Activated gamma-delta T cell treated with Interleukin-2 at 50 U/mL for 16 hours (primary cell): ENCODE measurements around the gene POLR3B.
"Not testable (repeated sequence)": the region's sequence is repeated elsewhere in the genome, so short reads cannot be mapped to it uniquely, and the experiment has no call there.

ENCODE experiments used
- DNase-seq: peaks from one replicate; pipeline ENCODE4 v3.0.0-alpha.2; 2020

POLR3B gene

GRCh38 chr12:106343214-106343528 lies 14.4 kb upstream of the POLR3B start:
- DNase-seq, result no peak

DNA sequence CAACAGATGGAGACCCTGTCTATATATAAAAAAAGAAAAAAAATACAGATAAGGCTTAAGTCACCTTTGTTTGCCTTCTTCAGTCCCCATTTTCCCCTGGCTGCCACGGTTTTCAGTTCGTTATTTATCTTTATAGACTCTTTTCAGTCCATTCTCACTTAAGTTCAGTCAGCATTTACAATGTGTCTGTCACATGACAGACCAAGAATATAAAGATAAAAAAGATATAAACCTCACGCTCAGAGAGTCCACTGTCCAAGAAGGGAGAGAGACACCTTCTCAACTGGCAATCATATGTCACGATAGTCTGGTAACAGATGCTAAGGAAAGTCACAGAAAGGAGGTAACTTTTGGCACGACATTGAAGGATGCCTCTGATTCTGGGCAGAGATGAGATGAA lies 13.4 kb upstream of the POLR3B start:
- no peak for DNase-seq

- DNase-seq, result no peak
Measured at GRCh38 chr12:106345746-106346145, 11.8 kb upstream of the POLR3B start.

DNA sequence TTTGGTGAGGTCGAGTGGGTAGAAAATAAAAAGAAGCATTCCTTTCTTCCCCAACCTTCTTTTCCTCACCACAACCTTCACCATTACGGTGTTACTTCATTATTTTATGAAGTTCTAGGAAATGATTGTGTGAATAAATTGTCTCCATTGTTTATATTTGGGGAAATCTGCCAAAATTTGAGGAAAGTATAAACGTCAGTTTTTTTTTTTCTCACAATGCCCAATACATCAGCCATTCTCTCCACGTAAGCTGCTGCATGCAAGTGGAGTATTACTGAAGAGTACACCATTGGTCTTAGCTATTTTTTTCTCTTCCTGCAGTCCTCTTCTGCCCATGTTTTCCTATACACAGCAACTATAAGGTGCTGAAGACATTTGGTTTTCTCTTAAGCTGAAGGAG lies 9.1 kb upstream of the POLR3B start:
- no peak for DNase-seq

DNA sequence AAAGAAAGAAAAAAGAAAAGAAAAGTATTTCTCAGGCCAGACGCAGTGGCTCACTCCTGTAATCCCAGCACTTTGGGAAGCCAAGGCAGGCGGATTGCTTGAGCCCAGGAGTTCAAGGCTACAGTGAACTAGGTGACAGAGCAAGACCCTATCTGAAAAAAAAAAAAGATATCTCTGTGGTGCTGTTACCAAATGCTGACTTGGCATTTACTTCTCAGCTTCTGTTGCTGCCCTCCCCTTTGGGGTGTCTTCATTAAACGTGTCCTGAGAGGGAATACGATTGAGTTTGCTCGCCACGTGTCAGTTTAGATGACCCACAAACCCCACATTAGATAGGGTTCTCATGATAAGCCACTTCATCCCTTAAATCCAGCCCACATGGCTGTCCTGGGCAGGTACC lies 4.4 kb upstream of the POLR3B start:
- no peak for DNase-seq

DNA sequence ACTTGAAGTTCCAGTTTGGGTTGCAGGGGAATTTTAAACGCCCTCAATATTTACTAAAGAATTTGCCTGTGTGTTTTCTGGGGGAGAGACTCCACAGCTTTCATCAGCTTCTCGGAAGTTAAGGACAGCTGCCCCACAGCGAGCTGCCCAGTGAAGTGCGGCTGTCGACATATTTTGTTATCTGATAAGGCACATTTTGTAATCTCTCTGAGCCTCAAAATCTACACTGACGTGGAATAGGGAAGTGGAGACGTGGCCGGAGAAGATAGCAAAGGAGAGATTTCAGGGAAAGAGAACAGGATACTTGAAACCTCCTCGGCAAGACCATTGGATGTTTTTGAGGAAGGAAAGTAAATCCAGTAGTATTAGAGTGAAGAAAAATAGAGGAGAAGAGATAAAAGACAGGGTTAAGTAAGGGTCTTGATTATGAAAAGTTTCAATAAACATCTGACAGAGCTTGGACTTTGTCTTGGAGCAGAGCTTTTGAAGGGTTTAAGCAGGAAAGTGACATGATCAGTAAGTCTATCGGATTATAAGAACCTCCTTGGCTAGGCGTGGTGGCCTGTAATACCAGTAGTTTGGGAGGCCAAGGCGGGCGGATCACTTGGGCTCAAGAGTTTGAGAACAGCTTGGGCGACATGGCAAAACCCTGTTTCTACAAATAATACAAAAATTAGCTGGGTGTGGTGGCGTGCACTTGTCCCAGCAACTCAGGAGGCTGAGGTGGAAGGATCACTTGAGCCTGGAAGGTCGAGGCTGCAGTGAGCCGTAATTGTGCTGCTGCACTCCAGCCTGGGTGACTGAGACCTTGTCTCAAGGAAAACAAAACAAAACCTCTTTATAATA lies 1.1 kb downstream of the POLR3B start:
- no peak for DNase-seq

DNA sequence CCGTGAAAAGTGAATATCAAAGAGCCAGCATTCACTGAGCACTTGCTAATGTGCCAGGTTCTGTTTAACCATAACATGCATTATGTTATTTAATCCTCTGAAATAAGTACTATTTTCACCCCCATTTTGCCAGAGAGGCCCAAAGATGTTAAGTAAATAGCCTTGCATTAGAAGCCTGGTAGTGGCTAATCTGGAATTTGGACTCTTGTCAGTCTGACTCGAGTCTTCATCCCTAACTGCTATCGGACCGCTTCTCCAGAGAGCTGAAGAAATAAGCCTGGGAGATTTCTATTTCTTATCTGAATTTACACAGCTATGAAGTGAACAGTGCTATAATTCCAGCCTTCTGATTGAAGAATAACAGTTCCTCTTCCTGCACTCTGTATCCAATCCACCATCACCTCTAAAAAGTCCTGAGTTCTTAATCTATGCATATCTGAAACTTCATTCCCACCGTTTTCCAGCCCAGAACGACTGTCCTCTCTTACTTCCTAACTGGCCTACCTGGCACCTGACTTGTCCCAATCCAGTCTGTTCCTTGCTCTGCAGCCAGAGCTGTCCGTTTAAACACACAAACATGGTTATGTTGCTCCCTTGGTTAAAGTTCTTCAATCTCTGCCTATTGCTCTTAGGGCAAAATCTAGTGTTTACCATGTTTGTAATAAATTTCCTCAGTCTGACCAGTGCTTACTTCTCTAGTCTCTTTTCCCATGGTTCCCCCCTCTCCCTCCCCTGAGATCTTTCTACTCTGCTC lies 2.3 kb downstream of the POLR3B start:
- no peak for DNase-seq

DNA sequence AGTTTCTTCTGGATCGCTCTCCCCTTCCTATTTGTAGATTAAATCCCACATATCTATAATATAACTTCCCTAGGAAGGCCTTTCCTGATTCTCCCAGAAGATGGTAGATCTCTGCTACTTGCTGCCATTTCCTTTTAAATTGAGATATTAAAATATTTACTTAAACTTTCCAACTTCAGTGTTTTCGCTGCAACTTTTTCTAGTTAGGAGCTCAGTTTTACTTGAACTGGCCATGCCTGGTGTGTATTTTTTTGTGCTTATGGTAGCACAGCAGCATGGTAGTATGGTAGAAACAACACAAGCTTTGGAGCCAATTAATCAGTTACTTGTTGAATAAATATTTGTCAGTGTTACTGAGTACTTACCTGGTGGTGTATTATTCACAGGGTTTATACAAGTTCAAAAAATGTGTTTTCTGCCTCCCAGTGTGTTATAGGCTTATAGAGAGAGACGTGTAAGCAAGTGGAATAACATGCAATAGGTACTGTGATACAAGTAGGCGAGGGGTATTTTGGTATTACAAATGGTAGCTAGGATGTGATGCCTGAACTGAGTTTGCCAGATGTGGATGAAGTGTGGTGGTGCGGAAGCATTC lies 2.9 kb downstream of the POLR3B start:
- no peak for DNase-seq

GRCh38 chr12:106362971-106363370 lies 5.4 kb downstream of the POLR3B start:
- no peak for DNase-seq

GRCh38 chr12:106364261-106364660 lies 6.7 kb downstream of the POLR3B start:
- DNase-seq, result no peak

DNA sequence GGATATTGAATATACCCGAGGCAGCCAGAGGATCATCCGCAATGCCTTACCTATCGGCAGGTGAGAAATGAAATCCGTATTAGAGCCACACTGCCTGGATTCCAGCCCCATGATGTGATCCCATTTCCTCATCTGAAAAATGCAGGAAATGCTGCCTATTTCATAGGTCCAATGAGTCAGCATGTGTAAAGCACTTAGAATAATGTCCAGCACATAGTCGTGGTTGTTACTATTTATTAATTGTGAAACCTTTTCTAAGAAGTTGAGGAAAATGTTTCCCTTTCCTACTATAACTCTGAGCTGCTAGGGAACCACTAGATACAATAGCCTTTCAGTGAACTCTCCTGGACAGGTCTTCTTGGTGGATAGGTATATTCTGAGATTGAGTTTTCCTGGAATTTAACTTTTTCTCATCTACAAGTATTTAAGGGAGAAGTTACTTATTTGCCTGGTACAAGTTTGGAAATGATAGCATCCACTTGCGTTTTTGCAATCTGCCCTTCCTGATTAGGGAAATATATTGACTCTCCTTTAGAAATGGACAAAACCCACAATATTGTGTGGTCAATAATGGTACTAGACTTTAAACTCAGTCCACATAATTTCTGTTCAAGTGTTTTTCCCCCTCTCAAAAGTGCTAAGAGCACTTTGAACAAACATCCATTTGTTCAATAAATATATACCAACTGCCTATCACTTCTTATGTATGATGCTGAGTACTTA lies 12.2 kb downstream of the POLR3B start:
- no peak for DNase-seq

DNA sequence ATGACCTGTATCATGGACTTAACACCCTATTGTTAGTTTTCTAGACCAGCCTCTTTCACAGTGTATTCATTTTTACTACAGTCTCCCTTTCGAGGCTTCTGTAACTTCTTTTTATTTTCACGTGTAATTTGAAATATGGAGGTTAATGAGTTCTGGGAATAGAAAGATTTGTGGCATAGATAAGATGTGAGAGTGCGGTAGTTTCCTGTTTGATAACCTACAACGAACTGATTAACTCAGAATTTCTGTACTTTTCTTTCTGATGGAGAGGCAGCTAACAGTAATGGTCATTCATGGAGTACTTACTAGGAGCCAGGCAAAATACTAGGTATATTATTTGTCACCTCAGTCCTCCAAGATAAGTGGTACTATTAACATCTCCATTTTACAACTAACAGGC lies 21.2 kb downstream of the POLR3B start:
- DNase-seq, result no peak

GRCh38 chr12:106380954-106381353 lies 23.4 kb downstream of the POLR3B start:
- DNase-seq, result no peak

- not testable (repeated sequence) for DNase-seq
Measured at GRCh38 chr12:106381866-106382265, 24.3 kb downstream of the POLR3B start.

DNA sequence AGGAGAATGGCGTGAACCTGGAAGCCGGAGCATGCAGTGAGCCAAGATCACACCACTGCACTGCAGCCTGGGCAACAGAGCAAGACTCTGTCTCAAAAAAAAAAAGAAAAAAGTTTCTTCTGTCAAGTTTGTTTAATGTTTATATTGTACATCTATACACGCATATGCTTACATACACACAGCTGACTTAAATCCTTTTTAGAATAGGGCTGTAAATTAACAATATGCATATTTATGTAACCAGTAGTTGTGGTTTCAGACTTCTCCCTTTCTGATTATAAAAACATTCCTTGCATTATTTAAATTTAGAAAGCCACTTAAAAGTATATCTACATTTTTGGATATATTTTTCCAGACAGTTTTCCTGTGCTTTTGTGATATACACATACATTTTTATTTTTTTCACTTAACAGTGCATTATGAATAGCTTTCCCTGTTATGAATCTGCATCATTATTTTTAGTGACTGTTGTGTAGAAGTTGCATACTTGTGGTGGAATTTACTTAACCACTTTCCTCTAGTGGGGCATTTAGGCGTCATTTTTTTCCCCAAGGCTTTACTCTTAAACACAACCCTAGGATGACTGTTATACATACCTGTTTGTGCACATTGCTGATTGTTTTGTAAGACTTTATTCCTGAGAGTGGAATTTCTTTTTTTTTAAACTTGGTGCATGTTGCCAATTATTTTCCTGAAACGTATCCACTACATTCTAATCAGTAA lies 29.4 kb downstream of the POLR3B start:
- DNase-seq, result no peak

GRCh38 chr12:106387848-106388377 lies 30.4 kb downstream of the POLR3B start:
- no peak for DNase-seq

DNA sequence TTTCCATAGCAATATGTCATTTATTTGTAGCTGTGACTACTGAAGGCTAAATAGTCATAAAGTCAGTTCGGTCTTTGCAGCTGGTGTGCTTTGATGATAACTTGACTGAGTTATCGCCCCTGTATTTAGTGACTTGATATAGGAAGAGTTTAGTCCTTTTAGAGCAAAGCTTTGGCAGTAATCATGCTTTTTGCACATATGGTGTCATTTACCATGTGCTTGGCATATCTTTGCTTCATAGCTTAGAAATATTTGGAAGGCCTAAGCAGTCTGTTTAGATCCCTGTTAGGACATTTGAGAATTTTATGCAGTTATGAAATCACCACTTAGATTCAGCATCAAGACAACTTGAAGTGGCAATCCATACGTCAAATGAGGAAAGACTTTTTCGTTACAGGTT lies 31.6 kb downstream of the POLR3B start:
- DNase-seq, result no peak

- DNase-seq, result no peak
Measured at GRCh38 chr12:106392759-106393158, 35.2 kb downstream of the POLR3B start.

DNA sequence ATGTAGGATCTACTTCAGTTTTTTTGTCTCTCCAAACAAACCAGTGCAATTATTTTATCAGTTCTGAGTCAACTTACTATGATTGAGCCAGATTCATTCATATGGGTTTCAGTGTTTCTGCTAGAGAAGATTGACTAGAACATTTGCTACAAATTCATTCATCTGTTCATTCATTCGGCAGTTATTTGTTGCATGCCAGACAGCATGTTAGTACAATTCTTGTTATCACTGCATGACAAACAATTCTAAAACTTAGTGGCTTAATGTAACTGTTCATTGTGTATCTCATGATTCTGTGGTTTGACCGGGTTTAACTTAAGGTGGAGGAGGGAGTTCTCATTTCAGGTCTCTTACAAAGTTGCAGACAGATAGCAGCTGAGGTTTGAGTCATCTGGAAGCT lies 52.3 kb downstream of the POLR3B start:
- DNase-seq, result no peak

DNA sequence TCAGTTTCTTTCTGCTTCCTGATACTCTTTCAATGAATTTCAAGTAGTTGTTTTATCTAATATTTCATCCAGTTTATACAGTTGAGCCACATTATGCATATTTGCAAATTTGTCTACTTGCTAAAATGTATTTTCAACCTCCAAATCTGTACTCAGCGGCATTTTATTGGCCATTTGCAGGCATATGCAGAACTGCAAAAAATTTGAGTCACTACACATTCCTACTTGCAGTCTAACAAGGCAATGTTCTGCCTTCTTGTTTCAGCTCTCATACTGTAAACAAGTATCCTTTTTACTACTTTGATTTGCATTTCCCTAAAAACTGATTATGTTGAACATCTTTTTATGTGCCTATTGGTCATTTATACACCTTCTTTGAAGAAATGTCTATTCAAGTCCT lies 55.0 kb downstream of the POLR3B start:
- DNase-seq, result no peak

- DNase-seq, result no peak
Measured at GRCh38 chr12:106415134-106415533, 57.6 kb downstream of the POLR3B start.

GRCh38 chr12:106416273-106416672 lies 58.7 kb downstream of the POLR3B start:
- no peak for DNase-seq
